AG04450 (cell line): ENCODE data around the gene MRPL19. TPM values are rescaled to one million over a fixed set of nuclear protein-coding genes. Genes with fewer than 3 reads are reported as not detected.

Experiments used
- CTCF ChIA-PET: fragments of 300-600, 350-600 bp; formaldehyde crosslinking; extraction: SDS; loops from one replicate; lab custom pipeline; 2022; ENCODE audit warnings: antibody characterized with exemption, inconsistent platforms; lab: Charles Lee
- POLR2A ChIA-PET: fragments of 350-600 bp; formaldehyde crosslinking; extraction: SDS; loops from one replicate; lab custom pipeline; 2021; ENCODE audit warnings: antibody characterized with exemption, inconsistent platforms; lab: Yijun Ruan, JAX
- DNase-seq: peaks from one replicate; pipeline ENCODE4 v3.0.0-alpha.2; 2011; ENCODE audit warnings: low read depth, low spot score
- H3K27ac ChIP-seq: one replicate; pipeline ENCODE4 v1.5.1; 2012; ENCODE audit warnings: low read depth, low read length, control low read depth
- H3K27me3 ChIP-seq: one replicate; pipeline ENCODE4 v1.6.0; 2012; ENCODE audit warnings: low read length; ENCODE audit not compliant: control insufficient read depth, insufficient read depth
- H3K4me3 ChIP-seq: 2 replicates; pipeline ENCODE4 v1.5.1; 2011; ENCODE audit warnings: mild to moderate bottlenecking, low read depth, low read length, control low read depth
- H3K9me3 ChIP-seq: 2 replicates; pipeline ENCODE4 v1.5.1; 2012; ENCODE audit warnings: low read length; ENCODE audit not compliant: control insufficient read depth, insufficient read depth
- polyA plus RNA-seq: library from polyadenylated mRNA; depleted of rRNA; stranded (reverse); fragments of >200 nt; gene quantifications from 2 replicates; pipeline ENCODE4 v1.2.3, GENCODE V29; 2011
- TF ChIP-seq, protein P1 (sequence below): IDR thresholded peaks from 2 replicates; pipeline ENCODE4 v1.5.1; 2011; ENCODE audit warnings: low read depth, low read length, control low read depth, inconsistent platforms

Gene MRPL19
- polyA plus RNA-seq, 1 experiment, result 59.1 TPM

DNA sequence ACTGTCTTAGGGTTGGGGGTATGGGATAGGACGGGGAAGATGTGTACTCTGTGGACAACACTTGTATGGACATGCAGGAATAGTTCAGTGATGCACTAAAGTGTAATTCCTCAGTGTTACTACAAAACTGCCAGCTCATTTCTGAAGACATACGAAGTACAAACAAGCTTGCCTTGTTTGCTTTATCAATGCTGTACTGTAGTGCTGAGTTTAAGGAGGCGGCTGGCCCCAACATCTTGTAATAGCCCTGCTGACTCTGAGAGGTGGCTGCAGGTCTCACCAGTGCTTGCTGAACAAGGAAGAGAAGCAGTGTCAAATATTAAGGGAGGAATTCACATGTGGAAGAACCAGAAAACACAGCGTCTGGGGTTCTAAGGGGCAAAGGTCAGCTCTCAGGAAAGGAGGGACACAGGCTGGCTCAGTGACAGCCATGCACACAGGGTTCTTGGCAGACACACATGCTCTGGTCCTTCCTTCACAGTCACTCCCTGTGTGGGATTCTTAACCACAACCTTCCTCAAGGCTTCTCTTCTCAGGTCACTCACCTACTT is 46.0 kb upstream of the MRPL19 start:
- Histone ChIP-seq H3K27ac (peak overlapping the region; percentile 63), H3K4me3 (no peak overlapping the region), H3K27me3 (no peaks in the 10 kb centered on the region), H3K9me3 (peaks cover 7% of the 10 kb centered on the region; the same call in 1 of the 2 replicates)
- ChIA-PET CTCF (interaction anchor here (1.4 to 2.8 kb wide), 2 partner anchors 8 to 10 kb away, joined by 3 to 9 read pairs; no protein-coding TSS in a partner anchor), POLR2A (interaction anchor here (1.1 kb wide), 1 partner anchor 11 kb away, joined by 3 read pairs; no protein-coding TSS in a partner anchor)
- TF ChIP-seq, protein P1, sequence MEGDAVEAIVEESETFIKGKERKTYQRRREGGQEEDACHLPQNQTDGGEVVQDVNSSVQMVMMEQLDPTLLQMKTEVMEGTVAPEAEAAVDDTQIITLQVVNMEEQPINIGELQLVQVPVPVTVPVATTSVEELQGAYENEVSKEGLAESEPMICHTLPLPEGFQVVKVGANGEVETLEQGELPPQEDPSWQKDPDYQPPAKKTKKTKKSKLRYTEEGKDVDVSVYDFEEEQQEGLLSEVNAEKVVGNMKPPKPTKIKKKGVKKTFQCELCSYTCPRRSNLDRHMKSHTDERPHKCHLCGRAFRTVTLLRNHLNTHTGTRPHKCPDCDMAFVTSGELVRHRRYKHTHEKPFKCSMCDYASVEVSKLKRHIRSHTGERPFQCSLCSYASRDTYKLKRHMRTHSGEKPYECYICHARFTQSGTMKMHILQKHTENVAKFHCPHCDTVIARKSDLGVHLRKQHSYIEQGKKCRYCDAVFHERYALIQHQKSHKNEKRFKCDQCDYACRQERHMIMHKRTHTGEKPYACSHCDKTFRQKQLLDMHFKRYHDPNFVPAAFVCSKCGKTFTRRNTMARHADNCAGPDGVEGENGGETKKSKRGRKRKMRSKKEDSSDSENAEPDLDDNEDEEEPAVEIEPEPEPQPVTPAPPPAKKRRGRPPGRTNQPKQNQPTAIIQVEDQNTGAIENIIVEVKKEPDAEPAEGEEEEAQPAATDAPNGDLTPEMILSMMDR, result no peak
- no peak for DNase-seq

DNA sequence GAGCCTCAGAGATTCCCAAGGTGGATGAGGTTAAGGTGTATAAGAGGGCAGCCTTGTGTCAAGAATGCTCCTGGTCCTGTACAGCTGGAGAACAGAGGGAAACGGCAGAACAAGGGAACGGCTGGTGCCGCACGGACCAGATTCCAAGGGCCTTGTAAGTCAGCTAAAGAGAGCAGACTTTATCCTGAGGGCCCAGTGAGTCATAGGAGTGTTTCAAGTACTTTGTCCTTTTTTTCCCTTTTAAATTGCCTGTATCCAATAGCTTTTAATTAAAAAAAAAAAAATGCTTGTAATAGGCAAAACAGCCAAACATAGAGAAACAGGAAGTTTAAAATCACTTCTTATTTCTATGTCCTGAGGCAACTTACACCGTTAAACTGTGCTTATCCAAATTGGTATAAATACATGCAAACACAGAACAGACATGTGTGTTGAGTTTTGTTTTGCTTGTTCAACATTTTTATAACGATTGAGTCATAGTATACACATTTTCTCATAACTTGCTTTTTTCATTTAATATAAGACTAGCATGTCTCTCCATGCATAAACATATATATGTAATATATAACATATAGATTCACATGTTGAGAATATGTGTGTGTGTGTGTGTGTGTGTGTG is 43.8 kb upstream of the MRPL19 start:
- H3K27ac ChIP-seq, result peak overlapping the region; percentile 68
- ChIA-PET CTCF (interaction anchor here (0.8 to 4.8 kb wide), 4 partner anchors 25 to 137 kb away, joined by 3 to 74 read pairs (median 6); no protein-coding TSS in a partner anchor), POLR2A (interaction anchor here (0.6 to 0.7 kb wide), 2 partner anchors 41 to 84 kb away, joined by 3 to 6 read pairs; partner anchors contain the start of gene EVA1A)

DNA sequence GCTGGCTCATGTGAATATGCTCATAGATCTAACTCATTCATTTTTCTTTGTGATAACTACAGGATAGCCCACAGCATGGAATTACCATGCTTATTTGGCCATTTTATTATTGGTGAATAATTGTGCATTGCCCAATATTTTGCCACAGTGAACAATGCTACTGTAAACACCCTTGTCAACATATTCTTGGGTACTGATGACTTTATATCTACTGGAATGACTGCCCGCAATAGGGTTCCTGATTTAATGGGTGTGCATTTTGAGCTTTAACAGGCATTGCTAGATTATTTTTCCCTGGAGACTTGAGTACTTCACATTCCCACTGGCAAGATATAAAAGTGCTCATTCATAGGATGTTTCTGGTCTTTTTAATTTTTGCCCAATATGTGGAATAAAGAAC is 43.1 kb upstream of the MRPL19 start:
- TF ChIP-seq, protein P1, result no peak
- ChIA-PET CTCF (interaction anchor here (1.9 to 4.8 kb wide), 2 partner anchors 24 to 138 kb away, joined by 8 to 74 read pairs; no protein-coding TSS in a partner anchor), POLR2A (no interaction called here)
- Histone ChIP-seq H3K9me3 (0 out of 2 replicates have a peak, but pooled peaks cover 2% of the 10 kb centered on the region), H3K4me3 (no peak overlapping the region), H3K27ac (no peak overlapping the region), H3K27me3 (no peaks in the 10 kb centered on the region)
- no peak for DNase-seq

More for the DNA sequence above, 43.8 kb upstream of the MRPL19 start:
- TF ChIP-seq, protein P1, result no peak
- no peak for DNase-seq
- no peaks in the 10 kb centered on the region for H3K27me3 ChIP-seq
- H3K9me3 ChIP-seq, result peaks cover 7% of the 10 kb centered on the region; the same call in 1 of the 2 replicates
- no peak overlapping the region for H3K4me3 ChIP-seq

DNA sequence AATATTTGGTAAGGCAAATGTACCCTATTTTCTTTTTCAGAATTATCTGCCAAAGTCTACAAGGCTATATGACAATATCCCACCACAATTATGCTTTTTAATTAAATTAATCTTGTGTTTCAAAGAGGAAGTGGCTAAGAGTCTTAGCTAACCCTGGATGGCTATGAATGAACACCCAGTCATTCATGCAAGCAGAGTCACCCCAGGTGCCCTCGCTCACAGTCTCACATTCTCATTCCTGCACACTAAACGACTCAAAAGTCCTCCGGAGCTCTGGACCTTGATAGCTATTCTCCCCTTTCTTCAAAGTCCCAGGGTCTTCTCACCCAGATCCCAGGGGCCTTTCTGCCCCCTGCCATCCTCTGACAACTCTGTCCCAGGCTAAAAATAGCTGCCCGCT is 42.1 kb upstream of the MRPL19 start:
- DNase-seq, result no peak
- ChIA-PET POLR2A (no interaction called here), CTCF (interaction anchor here (1.9 to 4.8 kb wide), 2 partner anchors 23 to 139 kb away, joined by 8 to 74 read pairs; no protein-coding TSS in a partner anchor)
- Histone ChIP-seq H3K9me3 (0 out of 2 replicates have a peak, but pooled peaks cover 2% of the 10 kb centered on the region), H3K27ac (no peak overlapping the region), H3K4me3 (no peak overlapping the region), H3K27me3 (no peaks in the 10 kb centered on the region)
- TF ChIP-seq, protein P1, result no peak
